ENCODE measurements around the gene ZNRF1. TPM values are rescaled to one million over a fixed set of nuclear protein-coding genes. Genes with fewer than 3 reads are reported as not detected.

ZNRF1 gene
- total and polyA plus RNA-seq, 3 donors from 2014 or later, result 51.8 to 93.0 (median 90.4) TPM

GRCh38 chr16:75048530-75048929 is 49.7 kb downstream of the ZNRF1 start:
- Histone ChIP-seq H3K27me3 (no peaks in the 10 kb centered on the region), H3K4me3 (no peak overlapping the region), H3K4me1 (peaks cover 13% of the 10 kb centered on the region), H3K27ac (no peak overlapping the region), H3K36me3 (ENCODE audit: low read depth, missing control alignments) (no peaks in the 10 kb centered on the region), H3K9me3 (no peaks in the 10 kb centered on the region)
- intact Hi-C loops (cut with DNase I; ENCODE audit: low total_unique reads), result no loop called here
- WGBS, 2 donors, result 75 to 82% methylated on average over 8 of the region's 8 CpGs
- no peak for DNase-seq
- no peak for TF ChIP-seq CTCF (IDR thresholded peaks at IDR 0.05)
- TF ChIP-seq POLR2A (IDR thresholded peaks at IDR 0.05), result no peak

- peaks cover 9% of the 10 kb centered on the region for H3K4me1 ChIP-seq
Observed at GRCh38 chr16:75052481-75053202, 53.8 kb downstream of the ZNRF1 start.

GRCh38 chr16:75053791-75054555 is 55.1 kb downstream of the ZNRF1 start:
- WGBS, 2 donors, result 55% methylated on average over 4 of the region's 4 CpGs
- Histone ChIP-seq H3K27ac (peak overlapping the region in 1 of 2 donors; percentile 53), H3K4me1 (peaks cover 13% of the 10 kb centered on the region), H3K9me3 (no peaks in the 10 kb centered on the region), H3K36me3 (ENCODE audit: low read depth, missing control alignments) (no peaks in the 10 kb centered on the region), H3K4me3 (no peak overlapping the region), H3K27me3 (no peaks in the 10 kb centered on the region)
- TF ChIP-seq POLR2A (IDR thresholded peaks at IDR 0.05) (no peak), CTCF (IDR thresholded peaks at IDR 0.05) (no peak)
- intact Hi-C loops (cut with DNase I; ENCODE audit: low total_unique reads), result no loop called here
- peak; percentile 64 for DNase-seq

More at GRCh38 chr16:75052481-75053202, 53.8 kb downstream of the ZNRF1 start:
- intact Hi-C loops (cut with DNase I; ENCODE audit: low total_unique reads), result no loop called here
- TF ChIP-seq CTCF (IDR thresholded peaks at IDR 0.05) (no peak), POLR2A (IDR thresholded peaks at IDR 0.05) (no peak)
- H3K9me3 ChIP-seq, result no peaks in the 10 kb centered on the region
- H3K27me3 ChIP-seq, result no peaks in the 10 kb centered on the region
- H3K27ac ChIP-seq, result no peak overlapping the region
- 91 to 95% methylated on average over 6 of the region's 6 CpGs for WGBS, 2 donors
- no peak for DNase-seq
- H3K36me3 ChIP-seq (ENCODE audit: low read depth, missing control alignments), result no peaks in the 10 kb centered on the region
- no peak overlapping the region for H3K4me3 ChIP-seq

GRCh38 chr16:75054556-75054947 is 55.7 kb downstream of the ZNRF1 start:
- Histone ChIP-seq H3K36me3 (ENCODE audit: low read depth, missing control alignments) (no peaks in the 10 kb centered on the region), H3K27ac (peak overlapping the region in 1 of 2 donors; percentile 53), H3K27me3 (no peaks in the 10 kb centered on the region), H3K4me3 (no peak overlapping the region), H3K4me1 (peaks cover 13% of the 10 kb centered on the region), H3K9me3 (no peaks in the 10 kb centered on the region)
- TF ChIP-seq POLR2A (IDR thresholded peaks at IDR 0.05) (no peak), CTCF (IDR thresholded peaks at IDR 0.05) (no peak)
- intact Hi-C loops (cut with DNase I; ENCODE audit: low total_unique reads), result no loop called here
- no peak for DNase-seq
- 73 to 75% methylated on average over 2 of the region's 2 CpGs for WGBS, 2 donors

All from testis (tissue), 3 donors.